Hair follicular keratinocyte (primary cell): ENCODE data around the gene LY6G6D. TPM values are rescaled to one million over a fixed set of nuclear protein-coding genes. Genes with fewer than 3 reads are reported as not detected.

ENCODE experiments used
- total RNA-seq: library from RNA; depleted of rRNA; stranded (reverse); fragments of >200 nt; gene quantifications from 2 replicates; pipeline ENCODE4 v1.2.3, GENCODE V29; 2015

LY6G6D gene
- total RNA-seq, 1 donor from 2014 or later, result not detected

Other genes with a start within 250 kb of the LY6G6D start
- 8.7 and 16.8 TPM in 2 replicates for gene MICB, start 217.2 kb upstream of the LY6G6D start, total RNA-seq
- not detected in 2 replicates for gene MCCD1, start 186.4 kb upstream of the LY6G6D start, total RNA-seq
- 438 and 525 TPM in 2 replicates for gene DDX39B, start 173.3 kb upstream of the LY6G6D start, total RNA-seq
- 0.11 and 0.16 TPM in 2 replicates for gene ATP6V1G2, start 168.7 kb upstream of the LY6G6D start, total RNA-seq
- gene NFKBIL1, start 167.7 kb upstream of the LY6G6D start, total RNA-seq, result 12.2 and 29.0 TPM in 2 replicates
- gene LTA, start 143.1 kb upstream of the LY6G6D start, total RNA-seq, result not detected in 2 replicates
- 3.3 and 4.5 TPM in 2 replicates for gene TNF, start 139.8 kb upstream of the LY6G6D start, total RNA-seq
- gene LTB, start 132.9 kb upstream of the LY6G6D start, total RNA-seq, result 0.49 and 1.5 TPM in 2 replicates
- not detected in 2 replicates for gene LST1, start 129.1 kb upstream of the LY6G6D start, total RNA-seq
- gene NCR3, start 122.3 kb upstream of the LY6G6D start, total RNA-seq, result not detected in 2 replicates
- gene AIF1, start 100.1 kb upstream of the LY6G6D start, total RNA-seq, result not detected in 2 replicates
- 88.0 and 92.7 TPM in 2 replicates for gene PRRC2A, start 94.6 kb upstream of the LY6G6D start, total RNA-seq
- 195 and 196 TPM in 2 replicates for gene BAG6, start 62.7 kb upstream of the LY6G6D start, total RNA-seq
- 1.2 and 2.3 TPM in 2 replicates for gene APOM, start 59.5 kb upstream of the LY6G6D start, total RNA-seq
- gene C6orf47, start 54.6 kb upstream of the LY6G6D start, total RNA-seq, result 16.0 and 20.2 TPM in 2 replicates
- 13.1 and 16.0 TPM in 2 replicates for gene GPANK1, start 50.4 kb upstream of the LY6G6D start, total RNA-seq
- gene CSNK2B, start 49.3 kb upstream of the LY6G6D start, total RNA-seq, result 251 and 316 TPM in 2 replicates
- gene LY6G5B, start 45.4 kb upstream of the LY6G6D start, total RNA-seq, result 1.9 and 2.3 TPM in 2 replicates
- 0.70 and 0.76 TPM in 2 replicates for gene LY6G5C, start 34.3 kb upstream of the LY6G6D start, total RNA-seq
- 24.0 and 27.8 TPM in 2 replicates for gene ABHD16A, start 12.0 kb upstream of the LY6G6D start, total RNA-seq
- not detected in 2 replicates for gene LY6G6F, start 8.5 kb upstream of the LY6G6D start, total RNA-seq
- 0.15 TPM in 1 of 2 replicates, not detected in the other for gene LY6G6C, start 6.4 kb downstream of the LY6G6D start, total RNA-seq
- gene MPIG6B, start 8.0 kb downstream of the LY6G6D start, total RNA-seq, result not detected in 2 replicates
- gene DDAH2, start 14.0 kb downstream of the LY6G6D start, total RNA-seq, result 9.5 and 16.1 TPM in 2 replicates
- gene CLIC1, start 21.2 kb downstream of the LY6G6D start, total RNA-seq, result 805 and 887 TPM in 2 replicates
- 6.2 and 7.4 TPM in 2 replicates for gene MSH5, start 24.7 kb downstream of the LY6G6D start, total RNA-seq
- gene SAPCD1, start 47.3 kb downstream of the LY6G6D start, total RNA-seq, result 0.70 and 1.5 TPM in 2 replicates
- gene VWA7, start 62.0 kb downstream of the LY6G6D start, total RNA-seq, result 0.19 and 0.86 TPM in 2 replicates
- gene VARS1, start 80.4 kb downstream of the LY6G6D start, total RNA-seq, result 84.7 and 118 TPM in 2 replicates
- gene LSM2, start 91.6 kb downstream of the LY6G6D start, total RNA-seq, result 95.7 and 134 TPM in 2 replicates
- gene HSPA1L, start 99.9 kb downstream of the LY6G6D start, total RNA-seq, result 0.53 and 0.62 TPM in 2 replicates
- gene HSPA1A, start 100.2 kb downstream of the LY6G6D start, total RNA-seq, result 37.6 and 59.1 TPM in 2 replicates
- gene HSPA1B, start 112.4 kb downstream of the LY6G6D start, total RNA-seq, result 76.1 and 133 TPM in 2 replicates
- gene NEU1, start 147.5 kb downstream of the LY6G6D start, total RNA-seq, result 33.3 and 33.7 TPM in 2 replicates
- gene SLC44A4, start 163.6 kb downstream of the LY6G6D start, total RNA-seq, result 0.04 TPM in 1 of 2 replicates, not detected in the other
- gene EHMT2, start 182.3 kb downstream of the LY6G6D start, total RNA-seq, result 22.2 and 24.5 TPM in 2 replicates
- gene ZBTB12, start 186.7 kb downstream of the LY6G6D start, total RNA-seq, result 0.30 and 0.39 TPM in 2 replicates
- not detected in 2 replicates for gene C2, start 212.4 kb downstream of the LY6G6D start, total RNA-seq
- gene CFB, start 230.7 kb downstream of the LY6G6D start, total RNA-seq, result 1.2 and 3.4 TPM in 2 replicates
- gene NELFE, start 243.6 kb downstream of the LY6G6D start, total RNA-seq, result 129 and 171 TPM in 2 replicates
- gene SKIC2, start 243.8 kb downstream of the LY6G6D start, total RNA-seq, result 34.5 and 47.2 TPM in 2 replicates